ENCODE data around the gene DLG2.
"Not testable (repeated sequence)": the region's sequence is repeated elsewhere in the genome, so short reads cannot be mapped to it uniquely, and the experiment has no call there.

Gene DLG2

GRCh38 chr11:83422641-83423040 is 2204.5 kb downstream of the DLG2 start:
- DNase-seq (ENCODE audit: low read depth, low spot score) = not testable (repeated sequence)

- DNase-seq (ENCODE audit: low read depth, low spot score) = no peak
Observed at GRCh38 chr11:83410605-83411565, 2216.3 kb downstream of the DLG2 start.

GRCh38 chr11:83409891-83410290 is 2217.3 kb downstream of the DLG2 start:
- no peak for DNase-seq (ENCODE audit: low read depth, low spot score)

GRCh38 chr11:83409476-83409875 is 2217.7 kb downstream of the DLG2 start:
- DNase-seq (ENCODE audit: low read depth, low spot score) = no peak

GRCh38 chr11:83408946-83409345 is 2218.2 kb downstream of the DLG2 start:
- no peak for DNase-seq (ENCODE audit: low read depth, low spot score)

Data from activated CD4-positive, CD25-positive, alpha-beta regulatory T cell treated with anti-CD3 and anti-CD28 coated beads, Interleukin-2, amount 50 U/mL, for 16 hours (primary cell).